Fibroblast of skin of scalp (primary cell): ENCODE results near the gene WDR38. TPM values are rescaled to one million over a fixed set of nuclear protein-coding genes. Genes with fewer than 3 reads are reported as not detected.
A peak's percentile ranks its signal among the peaks of the same experiment; 100 is the strongest.

ENCODE experiments used
- DNase-seq: peaks from one replicate; pipeline ENCODE4 v3.0.0-alpha.2; 2013
- polyA plus RNA-seq, 2 experiments: library from polyadenylated mRNA; unstranded; fragments of 120-200 nt; gene quantifications; one replicate each; pipeline ENCODE4 v1.2.1, GENCODE V29; 2013; ENCODE audit not compliant: insufficient read length in 2 of 2

The WDR38 gene, protein sequence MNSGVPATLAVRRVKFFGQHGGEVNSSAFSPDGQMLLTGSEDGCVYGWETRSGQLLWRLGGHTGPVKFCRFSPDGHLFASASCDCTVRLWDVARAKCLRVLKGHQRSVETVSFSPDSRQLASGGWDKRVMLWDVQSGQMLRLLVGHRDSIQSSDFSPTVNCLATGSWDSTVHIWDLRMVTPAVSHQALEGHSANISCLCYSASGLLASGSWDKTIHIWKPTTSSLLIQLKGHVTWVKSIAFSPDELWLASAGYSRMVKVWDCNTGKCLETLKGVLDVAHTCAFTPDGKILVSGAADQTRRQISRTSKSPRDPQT
- not detected for polyA plus RNA-seq (2013, experiment 1 of 2; ENCODE audit: insufficient read length)
- not detected for polyA plus RNA-seq (2013, experiment 2 of 2; ENCODE audit: insufficient read length)

DNA sequence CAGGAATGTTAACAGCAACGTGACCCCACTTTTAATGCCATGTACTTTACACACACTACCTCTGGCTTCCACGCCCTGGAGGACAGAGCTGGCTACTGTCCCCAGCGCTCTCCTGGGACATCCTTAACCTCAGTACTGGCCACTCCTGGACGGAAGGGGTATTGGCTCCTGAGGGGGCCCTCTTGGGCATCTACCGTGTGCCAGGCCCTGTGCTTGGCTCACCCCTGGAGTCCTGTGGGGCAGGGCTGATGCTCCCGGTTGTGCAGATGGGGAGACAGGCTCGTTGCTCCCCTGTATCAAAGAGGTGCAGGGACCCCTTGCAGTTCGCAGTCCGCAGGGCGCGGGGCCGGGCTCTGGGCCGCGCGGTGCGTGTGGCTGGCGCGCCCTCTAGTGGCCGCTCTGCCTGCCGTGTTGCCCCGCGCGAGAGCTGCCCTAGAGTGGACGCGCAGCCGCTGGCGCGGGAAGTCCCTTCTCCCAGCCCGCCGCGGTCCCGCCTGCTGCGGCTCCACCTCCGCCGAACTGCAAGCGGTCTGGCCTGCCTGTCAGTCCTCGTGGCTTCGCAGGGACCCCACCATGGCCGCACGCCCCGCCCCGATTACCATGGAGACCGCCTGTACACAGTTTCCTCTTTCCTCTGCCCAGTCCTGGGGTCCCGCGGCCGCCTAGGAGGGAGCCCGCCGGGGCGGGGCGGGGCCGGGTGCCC, at the start of gene WDR38:
TSS of gene WDR38 (plus strand) at position 632 of the 703 bp plus-strand sequence. CDS start 72 bp downstream, outside the sequence.
- peak; percentile 76 for DNase-seq

GRCh38 chr9:124803911-124804310, 49.3 kb upstream of the WDR38 start:
- no peak for DNase-seq

DNA sequence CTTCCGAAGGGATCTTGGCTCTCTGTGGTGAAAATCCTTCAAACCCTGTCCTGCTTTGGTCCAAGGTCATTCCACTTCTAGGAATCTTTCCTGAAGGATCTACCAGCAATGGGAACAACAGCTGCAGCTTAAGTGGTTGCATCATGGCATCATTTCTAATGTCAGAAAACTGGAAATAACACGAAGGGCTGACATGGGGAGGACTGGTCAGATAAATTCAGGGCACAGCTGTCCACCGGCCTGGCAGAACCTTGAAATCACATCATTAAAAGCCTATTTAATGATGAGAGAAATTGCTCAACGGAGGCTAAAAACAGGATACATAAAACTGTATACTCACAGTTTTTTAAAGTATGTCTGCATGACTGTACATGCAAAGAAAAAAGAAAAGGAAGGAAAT, 48.1 kb upstream of the WDR38 start:
- no peak for DNase-seq

GRCh38 chr9:124808246-124808956, 44.9 kb upstream of the WDR38 start:
- no peak for DNase-seq

GRCh38 chr9:124809211-124809610, 44.0 kb upstream of the WDR38 start:
- no peak for DNase-seq

- DNase-seq: no peak
Observed at GRCh38 chr9:124809741-124810500, 43.3 kb upstream of the WDR38 start.

DNA sequence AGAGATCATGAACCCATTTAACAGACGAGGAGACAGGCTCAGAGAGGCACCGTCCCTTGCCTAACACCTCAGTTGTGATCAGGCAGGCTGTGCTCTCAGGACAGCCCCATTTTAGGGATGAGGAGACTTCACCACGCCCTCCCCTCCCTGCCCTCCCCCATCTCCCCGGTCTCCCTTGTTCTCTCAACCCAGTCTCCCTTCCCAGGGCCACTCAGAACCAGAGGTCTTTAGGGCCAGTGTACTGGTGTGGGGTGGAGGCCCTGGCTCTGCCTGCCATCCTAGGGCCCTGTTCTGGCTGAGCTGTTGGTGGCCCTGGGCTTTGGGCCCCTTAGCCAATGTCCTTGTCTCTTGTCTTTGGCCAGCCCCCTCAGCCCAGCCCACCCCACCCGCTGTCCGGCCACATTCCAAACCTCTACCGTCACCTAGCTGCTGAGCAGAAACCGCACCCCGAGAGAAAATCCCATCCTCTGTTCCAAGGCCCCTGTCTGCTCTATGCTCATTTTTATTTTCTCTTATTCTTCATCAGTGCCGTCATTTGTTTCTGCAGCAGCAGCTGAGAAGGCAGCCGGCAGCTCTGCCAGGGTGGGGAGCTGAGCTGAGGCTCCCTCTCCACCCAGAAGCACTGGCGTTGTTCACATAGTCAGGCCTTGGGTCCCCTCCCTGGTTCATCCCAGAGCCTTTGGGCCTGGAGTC, 42.5 kb upstream of the WDR38 start:
- peak; percentile 94 for DNase-seq

- peak; percentile 100 for DNase-seq
Observed at GRCh38 chr9:124812441-124812876, 40.8 kb upstream of the WDR38 start.

DNA sequence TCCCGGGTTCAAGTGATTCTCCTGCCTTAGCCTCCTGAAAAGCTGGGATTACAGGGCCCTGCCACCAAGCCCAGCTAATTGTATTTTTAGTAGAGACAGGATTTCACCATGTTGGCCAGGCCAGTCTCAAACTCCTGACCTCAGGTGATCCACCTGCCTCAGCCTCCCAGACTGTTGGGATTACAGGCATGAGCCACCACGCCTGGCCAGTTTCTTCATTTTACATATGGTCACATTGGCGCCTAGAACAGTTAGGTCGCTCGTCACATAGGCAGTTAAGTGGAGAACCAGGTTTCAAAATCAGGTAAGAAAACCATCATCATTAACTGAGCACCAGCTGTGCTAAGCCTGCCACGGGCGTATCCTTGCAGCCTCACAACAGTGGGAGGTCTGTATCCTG, 40.2 kb upstream of the WDR38 start:
- DNase-seq: no peak

GRCh38 chr9:124813501-124814163, 39.6 kb upstream of the WDR38 start:
- no peak for DNase-seq

- no peak for DNase-seq
Observed at GRCh38 chr9:124814164-124814535, 39.1 kb upstream of the WDR38 start.

GRCh38 chr9:124815601-124816000, 37.7 kb upstream of the WDR38 start:
- no peak for DNase-seq

DNA sequence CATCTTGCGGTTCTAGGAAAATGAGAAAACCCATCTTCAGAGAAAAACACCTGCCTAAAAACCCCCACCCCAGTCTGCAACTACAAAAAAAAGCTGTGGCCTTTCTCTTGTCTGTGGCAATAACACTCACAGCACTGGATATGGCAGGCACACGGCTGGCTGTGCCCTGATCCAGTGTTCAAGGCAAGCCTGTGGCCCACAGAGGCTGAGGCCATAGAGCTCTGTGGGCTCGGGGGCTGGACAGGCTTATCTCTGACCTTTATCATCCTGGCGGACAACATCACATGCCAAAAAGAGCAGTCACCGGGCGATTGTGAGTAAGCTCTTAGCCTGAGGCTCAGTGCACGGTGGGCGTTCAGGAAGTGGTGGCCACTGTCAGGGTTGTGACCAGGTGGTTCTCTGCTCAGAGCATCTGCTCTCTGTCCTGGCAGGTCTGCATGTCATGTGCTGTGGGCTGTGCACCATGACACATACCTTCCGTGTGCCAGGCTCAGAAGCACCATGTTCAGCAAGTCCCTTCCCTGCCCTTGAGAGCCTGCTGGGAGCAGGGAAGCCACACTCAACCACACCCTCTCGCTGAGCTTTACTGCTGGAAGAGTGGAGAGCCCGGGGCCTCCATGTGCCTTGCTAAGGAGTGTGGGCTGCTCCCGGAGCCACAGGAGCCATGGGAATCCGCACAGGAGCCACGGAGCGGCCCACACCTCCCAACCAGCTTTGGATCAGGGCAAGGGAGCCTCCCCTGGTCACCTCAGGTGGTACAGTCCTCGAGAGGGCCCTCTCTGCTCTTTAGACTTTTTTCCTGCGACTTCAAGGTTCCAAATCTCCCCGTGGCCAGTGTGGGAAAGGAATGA, 34.6 kb upstream of the WDR38 start:
- DNase-seq: no peak

DNA sequence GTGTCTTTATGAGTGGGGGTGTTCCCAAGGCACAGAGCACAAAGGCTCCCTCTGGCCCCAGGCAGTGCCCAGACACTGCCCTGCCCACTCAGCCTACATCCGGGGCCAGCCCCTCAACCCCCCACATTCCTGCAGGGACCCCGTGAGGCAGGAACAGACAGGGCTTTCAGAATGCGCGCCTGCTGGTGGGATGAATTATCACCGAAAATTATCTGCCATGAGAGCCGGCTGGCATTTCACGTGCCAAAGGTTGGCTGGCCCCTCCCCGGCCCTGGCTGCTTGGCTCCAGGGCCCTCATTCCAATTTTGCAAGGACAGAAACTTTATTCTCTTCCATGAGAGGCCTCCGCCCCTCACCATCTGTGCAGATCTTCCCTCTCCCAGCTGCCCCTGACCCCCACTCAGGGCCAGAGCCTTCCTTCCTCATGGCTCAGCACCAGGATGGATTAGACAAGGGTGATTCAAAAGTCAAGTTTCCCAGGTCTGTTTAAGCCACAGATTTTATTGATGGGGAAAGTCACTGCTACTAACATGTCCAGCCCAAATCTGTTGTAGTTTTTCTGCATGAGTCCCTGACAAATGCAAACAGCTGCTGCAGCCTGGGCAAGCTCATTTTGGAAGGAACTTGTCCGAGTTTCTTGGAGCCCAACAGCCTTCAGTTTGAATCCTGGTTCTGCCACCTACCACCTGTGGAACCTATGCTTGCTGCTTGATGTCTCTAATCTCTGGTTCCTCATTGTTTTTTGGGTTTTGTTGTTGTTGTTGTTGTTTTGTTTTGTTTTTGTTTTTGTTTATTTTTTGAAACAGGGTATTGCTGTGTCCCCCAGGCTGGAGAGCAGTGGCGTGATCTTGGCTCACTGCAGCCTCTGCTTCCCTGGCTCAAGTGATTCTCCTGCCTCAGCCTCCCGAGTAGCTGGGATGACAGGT, 32.3 kb upstream of the WDR38 start:
- DNase-seq: no peak

- DNase-seq: no peak
Observed at GRCh38 chr9:124828489-124829333, 24.5 kb upstream of the WDR38 start.

DNA sequence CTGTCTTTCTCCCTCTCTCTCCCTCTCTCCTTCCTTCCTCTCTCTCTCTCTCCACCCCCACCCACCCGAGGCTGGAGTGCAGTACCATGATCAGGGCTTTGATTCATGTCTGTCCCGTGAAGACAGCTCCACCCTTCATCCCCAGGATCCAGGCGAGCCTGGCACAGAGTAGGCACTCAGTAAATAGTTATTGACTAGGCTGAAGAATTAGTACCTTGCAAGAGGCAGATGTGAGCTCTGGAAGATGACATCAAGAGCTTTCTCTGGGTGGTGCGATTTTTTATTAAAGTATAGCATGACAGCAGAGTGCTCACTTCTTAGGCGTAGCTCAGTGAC, 24.0 kb upstream of the WDR38 start:
- DNase-seq: no peak

DNA sequence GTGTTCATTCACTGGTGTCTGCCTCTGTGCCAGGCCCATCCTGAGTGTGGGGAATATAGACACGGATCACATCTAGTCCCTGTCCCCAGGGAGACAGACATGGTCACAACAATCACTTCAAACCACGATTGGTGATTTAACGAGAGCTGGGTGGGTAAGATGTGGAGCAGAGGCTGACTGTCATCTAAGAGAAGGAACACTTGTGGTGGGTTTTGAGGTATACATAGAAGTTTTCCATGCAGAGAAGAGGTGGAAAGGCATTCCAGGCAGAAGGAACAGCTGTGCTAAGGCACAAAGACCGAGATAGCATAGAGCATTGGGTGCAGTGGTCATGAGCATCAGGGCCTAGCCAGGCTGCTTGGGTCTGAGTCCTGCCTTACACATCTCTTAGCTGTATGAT, 22.7 kb upstream of the WDR38 start:
- DNase-seq: no peak

GRCh38 chr9:124831642-124832364, 21.5 kb upstream of the WDR38 start:
- DNase-seq: no peak
